ENCODE measurements around the gene GNG14. TPM values are rescaled to one million over a fixed set of nuclear protein-coding genes. Genes with fewer than 3 reads are reported as not detected.
A peak's percentile ranks its signal among the peaks of the same experiment; 100 is the strongest.

Gene GNG14
- total RNA-seq, 4 donors from 2014 or later: not detected

DNA sequence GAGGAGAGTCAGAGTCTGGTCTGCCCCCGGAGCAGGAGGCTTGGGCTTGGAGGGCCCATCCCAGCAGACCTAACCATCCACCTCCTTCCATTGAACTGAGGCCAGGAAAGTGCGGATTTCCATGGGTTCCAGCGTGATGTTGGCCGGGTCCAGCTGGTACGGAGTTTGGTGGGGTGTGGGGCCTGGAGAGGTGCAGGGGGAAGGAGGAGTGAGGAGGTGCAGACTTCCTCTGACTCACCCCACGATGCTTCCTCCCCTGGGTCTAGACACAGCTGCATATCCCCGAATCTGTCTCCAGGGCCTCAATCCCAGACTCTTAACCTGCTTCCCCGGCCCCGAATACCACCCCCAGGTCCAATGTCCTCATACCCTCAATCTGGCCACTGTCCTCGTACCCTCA lies 41.2 kb upstream of the GNG14 start:
- no peak for DNase-seq (ENCODE audit: low spot score in 2 of 2)
- WGBS: 90% methylated on average over 10 of the region's 10 CpGs
- TF ChIP-seq POLR2A (IDR thresholded peaks at IDR 0.05) (no peak), POLR2AphosphoS5 (IDR thresholded peaks at IDR 0.05) (no peak), EP300 (IDR thresholded peaks at IDR 0.05) (no peak)
- TF ChIP-seq, protein P1, sequence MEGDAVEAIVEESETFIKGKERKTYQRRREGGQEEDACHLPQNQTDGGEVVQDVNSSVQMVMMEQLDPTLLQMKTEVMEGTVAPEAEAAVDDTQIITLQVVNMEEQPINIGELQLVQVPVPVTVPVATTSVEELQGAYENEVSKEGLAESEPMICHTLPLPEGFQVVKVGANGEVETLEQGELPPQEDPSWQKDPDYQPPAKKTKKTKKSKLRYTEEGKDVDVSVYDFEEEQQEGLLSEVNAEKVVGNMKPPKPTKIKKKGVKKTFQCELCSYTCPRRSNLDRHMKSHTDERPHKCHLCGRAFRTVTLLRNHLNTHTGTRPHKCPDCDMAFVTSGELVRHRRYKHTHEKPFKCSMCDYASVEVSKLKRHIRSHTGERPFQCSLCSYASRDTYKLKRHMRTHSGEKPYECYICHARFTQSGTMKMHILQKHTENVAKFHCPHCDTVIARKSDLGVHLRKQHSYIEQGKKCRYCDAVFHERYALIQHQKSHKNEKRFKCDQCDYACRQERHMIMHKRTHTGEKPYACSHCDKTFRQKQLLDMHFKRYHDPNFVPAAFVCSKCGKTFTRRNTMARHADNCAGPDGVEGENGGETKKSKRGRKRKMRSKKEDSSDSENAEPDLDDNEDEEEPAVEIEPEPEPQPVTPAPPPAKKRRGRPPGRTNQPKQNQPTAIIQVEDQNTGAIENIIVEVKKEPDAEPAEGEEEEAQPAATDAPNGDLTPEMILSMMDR (IDR thresholded peaks at IDR 0.05): no peak
- Histone ChIP-seq H3K9me3 (no peaks in the 10 kb centered on the region), H3K27me3 (no peaks in the 10 kb centered on the region), H3K4me3 (no peak overlapping the region), H3K4me1 (peaks cover 13% of the 10 kb centered on the region), H3K27ac (no peak overlapping the region), H3K36me3 (peaks cover 1% of the 10 kb centered on the region)

DNA sequence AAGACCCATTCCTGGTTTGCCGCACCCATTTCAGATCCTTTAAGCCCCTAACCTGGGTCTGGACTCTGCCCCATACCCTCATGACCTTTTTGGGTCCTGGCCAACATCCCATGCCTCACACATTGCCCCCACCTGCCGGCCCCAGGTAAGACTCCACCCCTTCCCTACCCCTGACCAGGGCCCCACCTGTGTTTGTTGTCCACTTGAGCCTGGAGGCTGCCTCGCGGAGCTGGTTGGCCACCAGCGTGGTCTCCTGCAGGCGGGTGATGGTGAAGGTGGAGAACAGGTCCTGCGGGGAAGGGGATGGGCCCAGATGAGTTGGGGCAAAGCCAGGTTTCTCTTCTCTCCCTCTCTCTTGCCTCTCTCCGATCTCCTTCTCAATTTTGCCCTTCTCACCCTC lies 40.8 kb upstream of the GNG14 start:
- H3K27me3 ChIP-seq: no peaks in the 10 kb centered on the region
- H3K4me3 ChIP-seq: no peak overlapping the region
- WGBS: 76% methylated on average over 8 of the region's 8 CpGs
- peaks cover 13% of the 10 kb centered on the region for H3K4me1 ChIP-seq
- no peak overlapping the region for H3K27ac ChIP-seq
- no peaks in the 10 kb centered on the region for H3K9me3 ChIP-seq
- H3K36me3 ChIP-seq: peaks cover 6% of the 10 kb centered on the region
- TF ChIP-seq POLR2AphosphoS5 (IDR thresholded peaks at IDR 0.05) (no peak), EP300 (IDR thresholded peaks at IDR 0.05) (no peak), POLR2A (IDR thresholded peaks at IDR 0.05) (no peak)
- DNase-seq (ENCODE audit: low spot score in 2 of 2): no peak

DNA sequence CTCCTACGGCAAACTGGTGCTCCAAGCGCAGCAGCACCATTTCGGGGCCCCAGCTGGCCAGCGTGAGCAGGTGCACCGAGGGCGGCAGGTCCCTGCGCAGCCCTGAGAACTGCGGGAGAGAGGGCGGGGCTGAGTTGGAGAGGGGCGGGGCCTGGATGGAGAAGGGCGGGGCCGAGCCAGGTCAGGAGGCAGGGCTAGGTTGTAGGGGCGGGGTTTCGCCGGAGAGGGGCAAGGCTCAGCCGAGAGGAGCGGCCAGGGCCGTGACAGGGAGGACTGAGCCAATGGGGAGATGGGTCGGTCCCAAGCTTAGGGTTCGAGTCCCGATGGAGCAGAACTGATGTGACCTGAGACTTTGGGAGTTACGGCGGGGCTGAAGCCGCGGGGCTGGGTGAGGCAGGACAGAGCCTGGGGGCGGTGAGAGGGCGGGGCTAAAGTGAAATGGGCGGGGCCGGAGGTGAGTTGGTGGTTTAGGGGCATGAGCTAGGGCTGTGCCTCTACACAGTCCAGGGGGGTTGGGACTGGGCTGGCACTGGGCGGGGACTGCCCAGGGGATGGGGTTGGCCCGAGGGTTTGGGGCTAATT lies 40.2 kb upstream of the GNG14 start:
- peaks cover 9% of the 10 kb centered on the region for H3K36me3 ChIP-seq
- 16% methylated on average over 20 of the region's 31 CpGs for WGBS
- DNase-seq (ENCODE audit: low spot score in 2 of 2): no peak
- H3K4me3 ChIP-seq: peak overlapping the region; percentile 22
- H3K27ac ChIP-seq: no peak overlapping the region
- peaks cover 13% of the 10 kb centered on the region for H3K4me1 ChIP-seq
- no peaks in the 10 kb centered on the region for H3K9me3 ChIP-seq
- H3K27me3 ChIP-seq: no peaks in the 10 kb centered on the region
- TF ChIP-seq, protein P1 (IDR thresholded peaks at IDR 0.05): no peak
- TF ChIP-seq POLR2A (IDR thresholded peaks at IDR 0.05) (no peak), POLR2AphosphoS5 (IDR thresholded peaks at IDR 0.05) (no peak), EP300 (IDR thresholded peaks at IDR 0.05) (no peak)

DNA sequence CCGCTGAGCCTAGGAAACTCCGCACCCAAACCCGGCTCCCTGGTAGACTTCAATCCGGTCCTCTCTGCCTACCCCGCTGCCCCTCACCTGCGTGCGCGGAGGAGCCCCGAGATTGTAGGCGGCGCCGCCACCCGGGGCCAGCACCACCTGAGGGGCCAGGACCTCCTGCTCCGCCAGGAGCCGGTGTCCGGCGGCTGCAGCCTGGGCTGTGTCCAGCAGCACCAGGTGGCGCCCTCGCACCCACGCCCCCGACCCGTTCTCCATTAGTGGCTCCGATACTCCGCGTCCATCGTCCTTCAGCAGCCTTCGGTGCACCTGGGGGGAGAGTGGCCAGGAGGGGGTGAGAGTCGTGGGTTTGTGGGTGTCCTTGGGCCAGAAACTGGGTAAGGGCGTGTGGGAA lies 39.7 kb upstream of the GNG14 start:
- peak overlapping the region; percentile 22 for H3K4me3 ChIP-seq
- H3K4me1 ChIP-seq: peaks cover 13% of the 10 kb centered on the region
- TF ChIP-seq EP300 (IDR thresholded peaks at IDR 0.05): no peak
- no peak for TF ChIP-seq POLR2AphosphoS5 (IDR thresholded peaks at IDR 0.05)
- no peak for TF ChIP-seq POLR2A (IDR thresholded peaks at IDR 0.05)
- TF ChIP-seq, protein P1 (IDR thresholded peaks at IDR 0.05): no peak
- H3K27ac ChIP-seq: no peak overlapping the region
- no peak for DNase-seq (ENCODE audit: low spot score in 2 of 2)
- 11% methylated on average over 22 of the region's 29 CpGs for WGBS
- no peaks in the 10 kb centered on the region for H3K27me3 ChIP-seq
- peaks cover 9% of the 10 kb centered on the region for H3K36me3 ChIP-seq
- no peaks in the 10 kb centered on the region for H3K9me3 ChIP-seq

DNA sequence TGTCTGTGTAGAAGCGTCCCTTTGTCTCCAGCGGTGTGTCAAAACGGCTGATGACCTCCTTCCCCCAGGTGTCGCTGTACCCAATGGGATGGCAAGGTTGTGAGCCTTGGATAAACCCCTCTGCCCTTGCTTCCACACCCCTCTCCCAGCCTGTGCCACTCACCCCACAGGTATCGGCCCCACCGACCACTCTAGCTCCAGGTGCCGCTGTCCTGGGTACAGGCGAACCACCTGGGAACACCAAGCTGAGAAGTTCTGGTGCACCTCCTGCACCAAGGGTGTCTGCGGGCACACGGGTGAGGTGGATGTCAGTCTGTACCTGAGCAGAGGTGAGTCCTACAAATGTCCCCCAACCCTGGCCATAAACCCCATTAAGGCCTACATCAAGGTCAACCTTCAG lies 37.9 kb upstream of the GNG14 start:
- no peaks in the 10 kb centered on the region for H3K9me3 ChIP-seq
- peaks cover 13% of the 10 kb centered on the region for H3K4me1 ChIP-seq
- TF ChIP-seq POLR2A (IDR thresholded peaks at IDR 0.05) (no peak), EP300 (IDR thresholded peaks at IDR 0.05) (no peak), POLR2AphosphoS5 (IDR thresholded peaks at IDR 0.05) (no peak)
- TF ChIP-seq, protein P1 (IDR thresholded peaks at IDR 0.05): no peak
- no peak overlapping the region for H3K27ac ChIP-seq
- no peak for DNase-seq (ENCODE audit: low spot score in 2 of 2)
- no peak overlapping the region for H3K4me3 ChIP-seq
- H3K36me3 ChIP-seq: peaks cover 17% of the 10 kb centered on the region
- no peaks in the 10 kb centered on the region for H3K27me3 ChIP-seq
- 98% methylated on average over 6 of the region's 10 CpGs for WGBS

DNA sequence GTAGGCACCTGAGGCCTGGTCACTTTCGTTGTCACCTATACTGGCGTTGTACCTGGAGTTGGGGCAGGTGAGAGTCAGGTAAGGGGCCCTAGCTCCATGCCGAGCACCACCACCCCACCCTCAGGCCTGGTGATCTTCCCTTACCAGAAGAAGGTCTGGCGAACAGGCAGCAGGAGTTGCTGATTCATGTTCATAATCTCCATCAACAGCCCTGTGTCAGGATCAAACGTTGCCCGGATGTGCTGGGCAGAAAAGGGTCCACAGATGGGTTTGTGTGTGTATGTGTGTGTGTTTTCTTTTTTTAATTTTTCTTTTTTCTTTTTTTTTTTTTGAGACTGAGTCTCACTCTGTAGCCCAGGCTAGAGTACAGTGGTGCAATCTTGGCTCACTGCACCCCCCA lies 35.6 kb upstream of the GNG14 start:
- H3K27me3 ChIP-seq: no peaks in the 10 kb centered on the region
- H3K9me3 ChIP-seq: no peaks in the 10 kb centered on the region
- no peak overlapping the region for H3K27ac ChIP-seq
- peaks cover 38% of the 10 kb centered on the region for H3K36me3 ChIP-seq
- WGBS: 98% methylated on average over 6 of the region's 6 CpGs
- TF ChIP-seq EP300 (IDR thresholded peaks at IDR 0.05): no peak
- no peak for TF ChIP-seq POLR2A (IDR thresholded peaks at IDR 0.05)
- no peak for TF ChIP-seq POLR2AphosphoS5 (IDR thresholded peaks at IDR 0.05)
- TF ChIP-seq, protein P1 (IDR thresholded peaks at IDR 0.05): no peak
- no peak overlapping the region for H3K4me3 ChIP-seq
- no peak for DNase-seq (ENCODE audit: low spot score in 2 of 2)
- H3K4me1 ChIP-seq: peaks cover 13% of the 10 kb centered on the region
